Measurements from ENCODE around the gene MRPL42.
A peak's percentile ranks its signal among the peaks of the same experiment; 100 is the strongest.

DNA sequence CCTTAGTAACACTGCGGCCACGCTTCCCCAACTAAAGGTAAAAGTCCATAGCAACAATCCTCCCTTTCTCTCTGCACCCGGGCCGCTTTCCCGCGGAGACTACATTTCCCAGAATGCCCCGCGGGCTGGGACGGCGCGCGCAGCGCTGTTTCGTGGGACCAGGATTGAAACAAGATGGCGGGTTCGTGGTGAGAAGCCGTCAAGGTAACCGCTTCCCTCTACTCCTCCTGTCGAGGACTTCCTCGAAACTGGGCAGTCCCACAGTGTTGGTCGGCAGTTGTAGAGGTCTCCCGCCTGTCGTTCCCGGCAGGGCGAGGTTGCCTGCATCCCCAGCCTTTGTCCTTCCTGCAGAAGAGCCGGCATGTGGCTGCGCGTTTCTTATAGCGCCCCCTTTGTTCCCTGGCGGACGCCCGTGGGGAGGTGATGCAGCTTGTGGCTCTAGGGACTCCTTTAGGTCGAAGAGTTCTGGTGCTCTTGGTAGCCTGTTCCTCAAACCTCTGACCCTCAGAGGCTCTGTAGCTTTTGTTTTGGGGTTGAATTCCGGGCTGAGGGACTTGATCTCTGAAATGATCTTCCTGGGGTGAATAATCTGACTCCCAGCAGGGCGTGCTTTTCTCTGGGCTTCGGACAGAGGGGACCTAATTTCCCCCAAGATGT is at the start of gene MRPL42:
- TF ChIP-seq CTCF (IDR thresholded peaks at IDR 0.05): peak; percentile 55 to 97 (median 77)
- TF ChIP-seq POLR2A (IDR thresholded peaks at IDR 0.05): peak in 1 of 2 donors; percentile 64

Measured in heart left ventricle (tissue), 13 donors.